ENCODE measurements around the gene CRYBB1. TPM values are rescaled to one million over a fixed set of nuclear protein-coding genes. Genes with fewer than 3 reads are reported as not detected.

CRYBB1 gene
- polyA plus RNA-seq, 1 of the 3 experiments (the other 2 are of a cell fraction), result 0.05 TPM

DNA sequence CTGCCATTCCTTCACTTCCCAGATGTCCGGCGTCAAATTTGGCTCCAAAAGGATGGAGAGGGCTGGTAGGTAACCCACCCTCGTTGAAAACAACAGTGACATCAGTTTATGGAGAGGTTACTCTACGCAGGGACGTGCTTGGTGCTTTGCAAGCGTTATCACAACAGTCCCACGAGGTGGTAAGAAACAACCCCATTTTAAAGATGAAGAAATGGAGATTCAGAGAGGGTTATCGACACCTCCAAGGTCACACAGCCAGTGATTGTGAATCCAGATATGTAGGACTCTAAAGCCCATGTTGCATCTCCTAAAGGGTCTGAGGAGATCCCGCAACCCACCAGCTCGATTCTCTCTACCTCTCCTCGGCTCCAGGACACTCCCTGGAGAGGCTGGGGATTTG is 40.3 kb upstream of the CRYBB1 start:
- TF ChIP-seq RXRA (IDR thresholded peaks at IDR 0.05; ENCODE audit: borderline replicate concordance, low read depth) (no peak), MAX (IDR thresholded peaks at IDR 0.05; ENCODE audit: low read depth) (peak; percentile 5; the same call in 1 of the 2 replicates)
- Histone ChIP-seq H3K4me1 (ENCODE audit: control insufficient read depth in 1 of 2, insufficient read depth in 2 of 2, low read depth in 1 of 2, low read length in 1 of 2) (peaks cover 6 to 7% of the 10 kb centered on the region in 2 experiments; a peak in 2 of 4 replicates), H3K27ac (ENCODE audit: low read depth in 2 of 2, low read length in 1 of 2) (peak overlapping the region in 1 of 2 experiments; percentile 67; a peak in 3 of 4 replicates), H3F3A (replicated peaks; ENCODE audit: insufficient read depth) (peaks cover 6% of the 10 kb centered on the region), H3K9ac (peak overlapping the region; percentile 11; the same call in 1 of the 2 replicates), H3K4me3 (ENCODE audit: low read depth in 2 of 2, low read length in 1 of 2) (peak overlapping the region; percentile 54 to 56), H4K20me1 (ENCODE audit: insufficient read depth) (no peaks in the 10 kb centered on the region), H3K79me2 (ENCODE audit: insufficient read depth) (no peaks in the 10 kb centered on the region), H2AFZ (ENCODE audit: low read depth) (peak overlapping the region; percentile 69), H3K4me2 (peak overlapping the region; percentile 91), H3K27me3 (ENCODE audit: insufficient read depth) (peaks cover 9% of the 10 kb centered on the region), H3K9me2 (no peaks in the 10 kb centered on the region), H3K9me3 (no peaks in the 10 kb centered on the region), H3K36me3 (replicated peaks in 1 of 2; ENCODE audit: control insufficient read depth in 1 of 2, insufficient read depth in 2 of 2, low read length in 1 of 2) (no peaks in the 10 kb centered on the region)
- CTCF ChIA-PET, result no interaction called here
- POLR2A ChIA-PET, result interaction anchor here (1.2 kb wide), 1 partner anchor 10 kb away, joined by 3 read pairs; no protein-coding TSS in a partner anchor
- 7% methylated on average over 11 of the region's 11 CpGs for WGBS (ENCODE audit: low lambda C conversion rate)
- no peak for DNase-seq

DNA sequence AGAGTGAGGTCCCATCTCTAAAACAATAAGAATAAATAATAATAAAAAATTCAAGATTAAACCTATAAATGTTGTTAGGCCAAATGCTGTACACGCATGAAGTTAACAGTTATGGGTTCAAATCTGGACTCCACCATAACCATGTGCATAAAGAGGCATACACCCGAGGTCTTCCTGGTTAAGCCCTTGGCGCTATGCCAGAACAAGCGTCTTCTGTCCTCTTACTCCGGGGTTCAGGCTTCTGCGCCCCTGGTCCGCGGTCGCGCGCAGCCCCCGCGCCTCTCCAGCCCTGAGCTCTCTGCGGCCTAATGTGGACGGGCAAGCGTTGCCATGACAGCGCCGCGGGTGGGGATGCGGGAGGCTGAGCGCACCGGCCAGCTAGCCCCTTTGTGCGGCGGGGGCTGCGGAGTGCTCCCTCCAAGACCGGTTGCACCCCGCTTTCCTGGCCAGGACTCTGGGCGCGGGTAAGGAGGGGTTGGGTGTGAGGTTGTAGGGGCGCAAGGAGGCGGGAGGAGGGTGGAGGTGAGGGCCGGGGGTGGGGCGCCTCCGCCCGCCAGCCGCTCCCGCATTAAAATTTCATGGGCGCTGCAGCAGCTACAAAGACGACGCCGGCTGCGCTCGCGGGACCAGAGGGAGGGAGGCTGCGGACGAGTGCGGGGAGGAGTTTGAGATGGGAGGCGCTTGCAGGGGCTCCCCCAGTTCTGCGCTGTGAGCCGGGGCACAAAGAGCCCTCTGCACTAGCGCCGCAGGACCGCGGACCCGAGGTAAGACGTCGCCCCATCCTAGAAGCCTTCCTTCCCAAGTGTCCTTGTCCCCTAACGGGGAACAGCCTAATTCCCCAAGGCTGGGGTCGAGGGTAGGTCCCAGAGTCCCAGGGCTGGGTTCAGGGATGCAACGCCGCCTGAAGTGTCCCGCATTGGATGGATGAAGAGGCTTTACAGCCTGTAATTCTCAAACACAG is 39.3 kb upstream of the CRYBB1 start, which contains the start of gene MIAT:
Gene MIAT, plus strand, starts transcription at position 698 of the 961 bp plus-strand sequence.
- Histone ChIP-seq H3K36me3 (replicated peaks in 1 of 2; ENCODE audit: control insufficient read depth in 1 of 2, insufficient read depth in 2 of 2, low read length in 1 of 2) (no peaks in the 10 kb centered on the region), H3K9me2 (no peaks in the 10 kb centered on the region), H3K4me3 (ENCODE audit: low read depth in 2 of 2, low read length in 1 of 2) (peak within 1 kb of the TSS; percentile 54 to 63), H3K9me3 (no peaks in the 10 kb centered on the region), H3K4me2 (peak within 1 kb of the TSS; percentile 91), H4K20me1 (ENCODE audit: insufficient read depth) (no peaks in the 10 kb centered on the region), H3K27me3 (ENCODE audit: insufficient read depth) (peaks cover 19% of the 10 kb centered on the region), H3F3A (replicated peaks; ENCODE audit: insufficient read depth) (peaks cover 6% of the 10 kb centered on the region), H3K27ac (ENCODE audit: low read depth in 2 of 2, low read length in 1 of 2) (peak within 1 kb of the TSS in 1 of 2 experiments; percentile 68; a peak in 3 of 4 replicates), H3K9ac (peak within 1 kb of the TSS; percentile 27), H2AFZ (ENCODE audit: low read depth) (peak within 1 kb of the TSS; percentile 82), H3K4me1 (ENCODE audit: control insufficient read depth in 1 of 2, insufficient read depth in 2 of 2, low read depth in 1 of 2, low read length in 1 of 2) (peaks cover 6 to 7% of the 10 kb centered on the region in 2 experiments; a peak in 2 of 4 replicates), H3K79me2 (ENCODE audit: insufficient read depth) (no peaks in the 10 kb centered on the region)
- WGBS (ENCODE audit: low lambda C conversion rate), result 10% methylated on average over 35 of the region's 62 CpGs
- TF ChIP-seq, protein P1, sequence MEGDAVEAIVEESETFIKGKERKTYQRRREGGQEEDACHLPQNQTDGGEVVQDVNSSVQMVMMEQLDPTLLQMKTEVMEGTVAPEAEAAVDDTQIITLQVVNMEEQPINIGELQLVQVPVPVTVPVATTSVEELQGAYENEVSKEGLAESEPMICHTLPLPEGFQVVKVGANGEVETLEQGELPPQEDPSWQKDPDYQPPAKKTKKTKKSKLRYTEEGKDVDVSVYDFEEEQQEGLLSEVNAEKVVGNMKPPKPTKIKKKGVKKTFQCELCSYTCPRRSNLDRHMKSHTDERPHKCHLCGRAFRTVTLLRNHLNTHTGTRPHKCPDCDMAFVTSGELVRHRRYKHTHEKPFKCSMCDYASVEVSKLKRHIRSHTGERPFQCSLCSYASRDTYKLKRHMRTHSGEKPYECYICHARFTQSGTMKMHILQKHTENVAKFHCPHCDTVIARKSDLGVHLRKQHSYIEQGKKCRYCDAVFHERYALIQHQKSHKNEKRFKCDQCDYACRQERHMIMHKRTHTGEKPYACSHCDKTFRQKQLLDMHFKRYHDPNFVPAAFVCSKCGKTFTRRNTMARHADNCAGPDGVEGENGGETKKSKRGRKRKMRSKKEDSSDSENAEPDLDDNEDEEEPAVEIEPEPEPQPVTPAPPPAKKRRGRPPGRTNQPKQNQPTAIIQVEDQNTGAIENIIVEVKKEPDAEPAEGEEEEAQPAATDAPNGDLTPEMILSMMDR (IDR thresholded peaks at IDR 0.05), result no peak
- TF ChIP-seq MXI1 (IDR thresholded peaks at IDR 0.05; ENCODE audit: low read depth, low read length), result 0 out of 2 replicates have a peak, but pooled peaks have one; percentile 16
- TF ChIP-seq NRF1 (IDR thresholded peaks at IDR 0.05; ENCODE audit: low read depth, low read length), result no peak
- TF ChIP-seq NFIC (IDR thresholded peaks at IDR 0.05; ENCODE audit: borderline replicate concordance), result peak; percentile 35; the same call in 1 of the 2 replicates
- ChIA-PET POLR2A (interaction anchor here (1.0 to 1.2 kb wide), 2 partner anchors 9 to 15 kb away, joined by 3 to 5 read pairs; no protein-coding TSS in a partner anchor), CTCF (interaction anchor here (0.8 kb wide), 1 partner anchor 12 kb away, joined by 4 read pairs; no protein-coding TSS in a partner anchor)
- peak; percentile 84 for DNase-seq
